AML-193 (cell line): ENCODE measurements around the gene OTOGL.
"Not testable (repeated sequence)": the region's sequence is repeated elsewhere in the genome, so short reads cannot be mapped to it uniquely, and the experiment has no call there.

Experiments used
- DNase-seq, 2 experiments: peaks; one replicate each; lab custom pipeline; 2025; lab: John Stamatoyannopoulos, UW

The OTOGL gene

GRCh38 chr12:80273144-80273543 is 173.8 kb downstream of the OTOGL start:
- no peak for DNase-seq

GRCh38 chr12:80277732-80278131 is 178.4 kb downstream of the OTOGL start:
- no peak for DNase-seq

- no peak for DNase-seq
Measured at GRCh38 chr12:80282226-80282625, 182.9 kb downstream of the OTOGL start.

GRCh38 chr12:80282761-80283160 is 183.4 kb downstream of the OTOGL start:
- DNase-seq = no peak

GRCh38 chr12:80291108-80291754 is 191.9 kb downstream of the OTOGL start:
- DNase-seq = no peak

- no peak for DNase-seq
Measured at GRCh38 chr12:80293347-80293746, 194.0 kb downstream of the OTOGL start.

- no peak for DNase-seq
Measured at GRCh38 chr12:80293759-80294158, 194.4 kb downstream of the OTOGL start.

GRCh38 chr12:80299219-80299618 is 199.9 kb downstream of the OTOGL start:
- no peak for DNase-seq

GRCh38 chr12:80299976-80300375 is 200.6 kb downstream of the OTOGL start:
- DNase-seq = no peak

- DNase-seq = not testable (repeated sequence)
Measured at GRCh38 chr12:80307436-80307835, 208.1 kb downstream of the OTOGL start.

- DNase-seq = peak in 1 of 2 experiments; percentile 26
Measured at GRCh38 chr12:80313209-80313608, 213.9 kb downstream of the OTOGL start.

- no peak for DNase-seq
Measured at GRCh38 chr12:80314741-80315140, 215.4 kb downstream of the OTOGL start.

GRCh38 chr12:80316222-80316621 is 216.9 kb downstream of the OTOGL start:
- DNase-seq = no peak

- DNase-seq = no peak
Measured at GRCh38 chr12:80317307-80317706, 218.0 kb downstream of the OTOGL start.

- no peak for DNase-seq
Measured at GRCh38 chr12:80317899-80318298, 218.6 kb downstream of the OTOGL start.

- no peak for DNase-seq
Measured at GRCh38 chr12:80320121-80320678, 220.9 kb downstream of the OTOGL start.

- DNase-seq = no peak
Measured at GRCh38 chr12:80321653-80322052, 222.3 kb downstream of the OTOGL start.

- DNase-seq = no peak
Measured at GRCh38 chr12:80325167-80325959, 226.0 kb downstream of the OTOGL start.

- DNase-seq = no peak
Measured at GRCh38 chr12:80332827-80333226, 233.5 kb downstream of the OTOGL start.

GRCh38 chr12:80352474-80352873 is 253.1 kb downstream of the OTOGL start:
- no peak for DNase-seq

- DNase-seq = no peak
Measured at GRCh38 chr12:80353254-80353653, 253.9 kb downstream of the OTOGL start.

GRCh38 chr12:80356097-80356496 is 256.8 kb downstream of the OTOGL start:
- no peak for DNase-seq

- no peak for DNase-seq
Measured at GRCh38 chr12:80359703-80360102, 260.4 kb downstream of the OTOGL start.
